SK-N-SH (cell line): Measurements from ENCODE around the gene HTR7. TPM values are rescaled to one million over a fixed set of nuclear protein-coding genes. Genes with fewer than 3 reads are reported as not detected.

ENCODE experiments used
- CTCF ChIA-PET: fragments of 300-600, 350-600 bp; formaldehyde crosslinking; extraction: SDS; loops from one replicate; lab custom pipeline; 2021; lab: Yijun Ruan, JAX
- POLR2A ChIA-PET: fragments of 350-600 bp; sonication (Branson Sonifier 250); formaldehyde crosslinking; extraction: SDS; loops from one replicate; lab custom pipeline; 2020; ENCODE audit warnings: antibody characterized with exemption, inconsistent platforms; lab: Yijun Ruan, JAX
- DNase-seq: peaks from one replicate; pipeline ENCODE4 v3.0.0; 2012
- H2AFZ ChIP-seq: fragments of 200-600 bp; sonication (generic); 2 replicates; pipeline ENCODE4 v1.8.1; 2016; ENCODE audit warnings: antibody characterized with exemption, mild to moderate bottlenecking, low read depth
- H3F3A ChIP-seq: fragments of 200-600 bp; sonication (generic); replicated peaks from 2 replicates; pipeline ENCODE3; 2016; ENCODE audit warnings: antibody characterized with exemption, mild to moderate bottlenecking; ENCODE audit not compliant: insufficient read depth
- H3K27ac ChIP-seq, 2 experiments: fragments of 200-500 bp in 1 of 2; fragments of 200-600 bp in 1 of 2; sonication (Bioruptor generic) in 1 of 2; sonication (generic), shearing (Covaris generic) in 1 of 2; 2 replicates each; pipeline versions ENCODE4 v1.5.1 to v1.6.1; 2014 to 2016; ENCODE audit warnings: low read depth in 2 of 2, inconsistent platforms in 1 of 2, low read length in 1 of 2, mild to moderate bottlenecking in 1 of 2, mixed read lengths in 1 of 2
- H3K27me3 ChIP-seq: fragments of 200-600 bp; sonication (generic), shearing (Covaris generic); 2 replicates; pipeline ENCODE4 v1.6.1; 2016; ENCODE audit warnings: mixed run types; ENCODE audit not compliant: insufficient read depth
- H3K36me3 ChIP-seq, 2 experiments: fragments of 200-500 bp in 1 of 2; fragments of 200-600 bp in 1 of 2; sonication (Bioruptor generic) in 1 of 2; sonication (generic) in 1 of 2; replicated peaks in 1 of 2; 2 replicates each; pipeline versions ENCODE3 to v1.5.1; 2014 to 2016; ENCODE audit warnings: low read length in 1 of 2, mild to moderate bottlenecking in 1 of 2; ENCODE audit not compliant: insufficient read depth in 2 of 2, control insufficient read depth in 1 of 2
- H3K4me1 ChIP-seq, 2 experiments: fragments of 200-500 bp in 1 of 2; fragments of 200-600 bp in 1 of 2; sonication (Bioruptor generic) in 1 of 2; sonication (generic), shearing (Covaris generic) in 1 of 2; 2 replicates each; pipeline versions ENCODE4 v1.5.1 to v1.6.1; 2014 to 2016; ENCODE audit warnings: low read depth in 1 of 2, low read length in 1 of 2, mixed run types in 1 of 2; ENCODE audit not compliant: insufficient read depth in 2 of 2, control insufficient read depth in 1 of 2
- H3K4me2 ChIP-seq: fragments of 200-600 bp; sonication (generic), shearing (Covaris generic); 2 replicates; pipeline ENCODE4 v1.6.1; 2017; ENCODE audit warnings: mixed run types
- H3K4me3 ChIP-seq, 2 experiments: fragments of 200-500 bp in 1 of 2; fragments of 200-600 bp in 1 of 2; sonication (Bioruptor generic) in 1 of 2; sonication (generic), shearing (Covaris generic) in 1 of 2; 2 replicates each; pipeline versions ENCODE4 v1.5.1 to v1.8.1; 2014 to 2016; ENCODE audit warnings: low read depth in 2 of 2, inconsistent platforms in 1 of 2, low read length in 1 of 2, mild to moderate bottlenecking in 1 of 2, mixed read lengths in 1 of 2, moderate library complexity in 1 of 2
- H3K79me2 ChIP-seq: fragments of 200-600 bp; sonication (generic); 2 replicates; pipeline ENCODE4 v1.8.1; 2017; ENCODE audit warnings: mild to moderate bottlenecking; ENCODE audit not compliant: insufficient read depth
- H3K9ac ChIP-seq: fragments of 200-600 bp; sonication (generic); 2 replicates; pipeline ENCODE4 v1.6.1; 2017; ENCODE audit warnings: mixed run types
- H3K9me2 ChIP-seq: fragments of 200-600 bp; sonication (generic); 2 replicates; pipeline ENCODE4 v1.6.1; 2017; ENCODE audit warnings: mixed run types
- H3K9me3 ChIP-seq: fragments of 200-600 bp; sonication (generic); 2 replicates; pipeline ENCODE4 v1.6.1; 2017; ENCODE audit warnings: mixed run types, mild to moderate bottlenecking, moderate library complexity
- H4K20me1 ChIP-seq: fragments of 200-600 bp; sonication (generic); 2 replicates; pipeline ENCODE4 v1.6.1; 2017; ENCODE audit warnings: mild to moderate bottlenecking, mixed run types; ENCODE audit not compliant: insufficient read depth
- ELF1 ChIP-seq: IDR thresholded peaks from 2 replicates; pipeline ENCODE4 v1.4.0; 2012
- GABPA ChIP-seq: IDR thresholded peaks from 2 replicates; pipeline ENCODE4 v1.4.0; 2012; ENCODE audit warnings: low read depth, mild to moderate bottlenecking
- GATA2 ChIP-seq: sonication (generic); formaldehyde crosslinking; IDR thresholded peaks from 2 replicates; pipeline ENCODE4 v1.5.0; 2020; ENCODE audit warnings: mild to moderate bottlenecking, missing genetic modification reagents
- JUND ChIP-seq: IDR thresholded peaks from 2 replicates; pipeline ENCODE4 v1.4.0; 2012
- MXI1 ChIP-seq: IDR thresholded peaks from 2 replicates; pipeline ENCODE4 v1.6.1; 2012; ENCODE audit warnings: mild to moderate bottlenecking, low read depth, low read length, improper control_type of control experiment
- NFIC ChIP-seq: IDR thresholded peaks from 2 replicates; pipeline ENCODE4 v1.4.0; 2012; ENCODE audit warnings: borderline replicate concordance
- NRF1 ChIP-seq: IDR thresholded peaks from 2 replicates; pipeline ENCODE4 v1.6.1; 2012; ENCODE audit warnings: low read depth, mild to moderate bottlenecking, low read length
- RCOR1 ChIP-seq: fragments of 150-350 bp; IDR thresholded peaks from 2 replicates; pipeline ENCODE4 v1.6.1; 2017; ENCODE audit warnings: antibody characterized with exemption, low read length
- RXRA ChIP-seq: IDR thresholded peaks from 2 replicates; pipeline ENCODE4 v1.4.0; 2012; ENCODE audit warnings: low read depth, mild to moderate bottlenecking, borderline replicate concordance
- SIN3A ChIP-seq: IDR thresholded peaks from 2 replicates; pipeline ENCODE4 v1.6.1; 2012; ENCODE audit warnings: low read depth, mild to moderate bottlenecking, low read length, moderate library complexity, borderline replicate concordance
- SMC3 ChIP-seq: IDR thresholded peaks from 2 replicates; pipeline ENCODE4 v1.6.1; 2012; ENCODE audit warnings: low read depth, low read length, improper control_type of control experiment
- TAF1 ChIP-seq: IDR thresholded peaks from 2 replicates; pipeline ENCODE4 v1.6.1; 2012; ENCODE audit warnings: low read depth, mild to moderate bottlenecking, low read length, moderate library complexity, borderline replicate concordance
- TCF12 ChIP-seq: IDR thresholded peaks from 2 replicates; pipeline ENCODE4 v1.4.0; 2012
- TEAD4 ChIP-seq: IDR thresholded peaks from 2 replicates; pipeline ENCODE4 v1.4.0; 2012; ENCODE audit warnings: mild to moderate bottlenecking, borderline replicate concordance; ENCODE audit not compliant: insufficient read depth
- WGBS: methylation state at CpG from one replicate; pipeline ENCODE4 v1.1.6; 2017; ENCODE audit warnings: low lambda C conversion rate; 5-methylcytosine and 5-hydroxymethylcytosine counted together
- polyA plus RNA-seq, 3 experiments: library from polyadenylated mRNA; depleted of rRNA; stranded (reverse); fragments of >200 nt; gene quantifications; 2 replicates each; pipeline ENCODE4 v1.2.3, GENCODE V29; 2012
- TF ChIP-seq, protein P1 (sequence below): fragments of 200-600 bp; sonication (generic); IDR thresholded peaks from 2 replicates; pipeline ENCODE4 v1.6.1; 2017; ENCODE audit warnings: antibody characterized with exemption, mild to moderate bottlenecking, moderate library complexity

The HTR7 gene
- polyA plus RNA-seq, 1 of the 3 experiments (the other 2 are of a cell fraction) = 0.16 TPM

DNA sequence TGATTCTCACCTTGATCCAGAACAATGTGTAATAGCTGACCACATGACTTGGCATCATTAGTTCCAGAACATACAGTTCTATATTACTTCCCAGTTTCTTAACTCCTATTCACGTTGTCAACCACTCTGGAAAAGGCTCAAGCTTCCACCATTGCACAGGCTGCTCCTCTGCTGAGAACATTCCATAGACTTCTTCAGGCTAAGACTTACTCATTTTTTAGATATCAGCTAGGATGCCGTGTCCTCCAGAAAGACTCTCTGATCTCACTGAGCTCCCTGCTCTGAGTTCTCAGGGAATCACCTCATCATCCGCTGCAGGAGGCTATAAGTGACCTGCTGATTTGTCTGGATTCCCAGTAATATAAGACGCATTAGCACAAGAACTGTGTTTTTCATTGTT, 73.1 kb downstream of the HTR7 start:
- no peaks in the 10 kb centered on the region for H3K4me1 ChIP-seq
- TF ChIP-seq RCOR1 (no peak), ELF1 (no peak), NFIC (no peak), GABPA (no peak), MXI1 (no peak), SMC3 (no peak), NRF1 (no peak), JUND (no peak), GATA2 (CRISPR knock-in tag) (no peak), TCF12 (no peak), TAF1 (no peak), TEAD4 (no peak)
- TF ChIP-seq, protein P1, sequence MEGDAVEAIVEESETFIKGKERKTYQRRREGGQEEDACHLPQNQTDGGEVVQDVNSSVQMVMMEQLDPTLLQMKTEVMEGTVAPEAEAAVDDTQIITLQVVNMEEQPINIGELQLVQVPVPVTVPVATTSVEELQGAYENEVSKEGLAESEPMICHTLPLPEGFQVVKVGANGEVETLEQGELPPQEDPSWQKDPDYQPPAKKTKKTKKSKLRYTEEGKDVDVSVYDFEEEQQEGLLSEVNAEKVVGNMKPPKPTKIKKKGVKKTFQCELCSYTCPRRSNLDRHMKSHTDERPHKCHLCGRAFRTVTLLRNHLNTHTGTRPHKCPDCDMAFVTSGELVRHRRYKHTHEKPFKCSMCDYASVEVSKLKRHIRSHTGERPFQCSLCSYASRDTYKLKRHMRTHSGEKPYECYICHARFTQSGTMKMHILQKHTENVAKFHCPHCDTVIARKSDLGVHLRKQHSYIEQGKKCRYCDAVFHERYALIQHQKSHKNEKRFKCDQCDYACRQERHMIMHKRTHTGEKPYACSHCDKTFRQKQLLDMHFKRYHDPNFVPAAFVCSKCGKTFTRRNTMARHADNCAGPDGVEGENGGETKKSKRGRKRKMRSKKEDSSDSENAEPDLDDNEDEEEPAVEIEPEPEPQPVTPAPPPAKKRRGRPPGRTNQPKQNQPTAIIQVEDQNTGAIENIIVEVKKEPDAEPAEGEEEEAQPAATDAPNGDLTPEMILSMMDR = no peak
- TF ChIP-seq, all 33 proteins: peak for 0
- no peak overlapping the region for H3K4me3 ChIP-seq
- no peak overlapping the region for H2AFZ ChIP-seq
- DNase-seq = no peak
- H3K4me2 ChIP-seq = no peak overlapping the region
- 2% methylated on average over 4 of the region's 4 CpGs for WGBS
- H3K9ac ChIP-seq = no peak overlapping the region
- no peak overlapping the region for H3K27ac ChIP-seq
- H3K9me2 ChIP-seq = no peaks in the 10 kb centered on the region
- no peaks in the 10 kb centered on the region for H4K20me1 ChIP-seq
- H3K79me2 ChIP-seq = no peaks in the 10 kb centered on the region
- POLR2A ChIA-PET = no interaction called here
- no peaks in the 10 kb centered on the region for H3F3A ChIP-seq
- CTCF ChIA-PET = no interaction called here
- no peaks in the 10 kb centered on the region for H3K36me3 ChIP-seq
- peaks cover 29% of the 10 kb centered on the region; the same call in 1 of the 2 replicates for H3K27me3 ChIP-seq
- no peaks in the 10 kb centered on the region for H3K9me3 ChIP-seq

GRCh38 chr10:90780488-90780887, 77.4 kb downstream of the HTR7 start:
- Histone ChIP-seq H3K27me3 (peaks cover 13% of the 10 kb centered on the region; the same call in 1 of the 2 replicates), H3K79me2 (no peaks in the 10 kb centered on the region), H3K4me3 (no peak overlapping the region)
- CTCF ChIA-PET = interaction anchor here (0.6 to 0.9 kb wide), 2 partner anchors 85 to 1145 kb away, joined by 3 to 4 read pairs; no protein-coding TSS in a partner anchor
- 1% methylated on average over 4 of the region's 4 CpGs for WGBS
- TF ChIP-seq ELF1 = no peak
- no peak for TF ChIP-seq GABPA
- TF ChIP-seq SIN3A = no peak
- TF ChIP-seq NRF1 = no peak
- no peak for TF ChIP-seq RXRA
- TF ChIP-seq, all 33 proteins: peak for 0
- no peaks in the 10 kb centered on the region for H3K36me3 ChIP-seq
- no peak for DNase-seq
- no peak overlapping the region for H3K27ac ChIP-seq
- no peaks in the 10 kb centered on the region for H3K9me2 ChIP-seq
- no peak overlapping the region for H3K9ac ChIP-seq
- no peaks in the 10 kb centered on the region for H3K9me3 ChIP-seq
- H2AFZ ChIP-seq = no peak overlapping the region
- POLR2A ChIA-PET = no interaction called here
- H4K20me1 ChIP-seq = no peaks in the 10 kb centered on the region
- no peaks in the 10 kb centered on the region for H3F3A ChIP-seq
- no peak overlapping the region for H3K4me2 ChIP-seq
- H3K4me1 ChIP-seq = no peaks in the 10 kb centered on the region
